Astrocyte (in vitro differentiated cells and primary cell): ENCODE data around the gene MIF.

Source experiments
- CTCF ChIP-seq: IDR thresholded peaks from 2 replicates; pipeline ENCODE4 v1.5.1; 2011; ENCODE audit warnings: low read depth, mild to moderate bottlenecking, inconsistent platforms, low read length, moderate library complexity; ENCODE audit not compliant: insufficient read depth
- EZH2 ChIP-seq: IDR thresholded peaks from 2 replicates; pipeline ENCODE4 v1.6.1; 2012; ENCODE audit warnings: mild to moderate bottlenecking, low read length, inconsistent platforms; ENCODE audit not compliant: insufficient read depth

- TF ChIP-seq CTCF (no peak), EZH2 (no peak)
These were observed 19.6 kb downstream of the MIF start for GRCh38 chr22:23913661-23914353.
